HG03575 (cell line): ENCODE results near the gene SMC2.
A peak's percentile ranks its signal among the peaks of the same experiment; 100 is the strongest.

Experiments
- ATAC-seq: cut with Tn5 transposase; IDR thresholded peaks from one replicate; pipeline ENCODE4 v1.9.1; 2021; ENCODE audit not compliant: unreplicated experiment, insufficient number of reproducible peaks, low FRiP score; ENCODE audit errors: extremely low read depth

Gene SMC2

GRCh38 chr9:104093647-104094533 is at the start of gene SMC2:
SMC2 (plus strand) TSS chr9:104094309; CDS start chr9:104095385, 1,076 bp downstream.
- ATAC-seq: peak; percentile 79

DNA sequence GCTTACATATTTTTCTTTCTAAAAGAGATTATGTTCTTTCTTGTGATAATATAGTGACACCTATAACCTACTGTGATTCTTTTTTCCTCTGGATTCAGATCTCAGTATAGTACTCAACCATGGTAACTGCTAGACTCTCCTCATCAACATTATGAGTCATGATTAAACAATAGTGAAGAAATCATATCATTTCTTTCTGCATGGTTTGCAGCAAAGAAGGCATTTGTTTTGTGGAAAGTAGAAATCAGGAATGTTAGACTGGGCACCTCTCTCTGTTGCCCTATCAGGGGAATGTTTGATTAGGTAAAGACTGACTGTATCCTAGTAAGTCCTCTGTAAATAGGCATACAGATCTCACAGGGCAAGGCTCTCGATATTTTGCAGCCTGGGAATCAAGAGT is 25.6 kb upstream of the SMC2 start:
- no peak for ATAC-seq

DNA sequence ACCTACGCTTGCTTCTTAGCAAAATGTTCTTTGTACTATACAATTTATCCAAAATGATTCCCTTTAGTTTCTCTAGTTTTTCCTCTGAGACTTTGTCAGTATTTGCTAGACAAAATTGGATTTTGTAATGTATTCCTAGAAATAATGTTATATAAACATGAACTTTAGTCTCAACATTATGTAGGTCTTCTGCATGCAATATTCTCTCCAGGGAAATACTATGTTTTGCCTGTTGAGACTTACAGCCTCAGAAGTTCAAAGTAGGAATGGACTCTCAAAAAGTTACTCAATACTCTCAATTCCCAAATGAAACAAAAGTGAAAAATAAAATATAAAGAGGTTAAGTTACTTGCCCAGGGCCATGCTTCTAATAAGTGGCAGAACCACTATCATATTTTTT is 24.8 kb upstream of the SMC2 start:
- no peak for ATAC-seq

DNA sequence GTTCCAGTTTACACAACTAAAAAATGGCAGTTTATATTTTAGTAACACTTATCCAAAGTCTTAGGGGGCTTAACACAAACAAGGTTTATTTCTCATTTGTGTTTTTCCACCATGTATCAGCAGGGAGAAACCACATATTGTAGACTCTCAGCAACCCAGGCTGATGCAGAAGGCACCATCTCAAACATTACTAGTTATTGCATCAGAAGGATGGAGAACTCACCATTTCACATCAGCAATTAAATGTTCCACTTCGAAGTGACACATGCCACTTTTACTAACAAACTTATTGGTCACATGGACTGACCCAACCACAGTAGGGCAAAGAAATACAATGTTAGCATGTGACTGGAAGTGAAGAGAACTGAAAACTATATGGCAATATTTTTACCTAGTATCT is 22.5 kb upstream of the SMC2 start:
- no peak for ATAC-seq

- ATAC-seq: no peak
These were observed 20.9 kb upstream of the SMC2 start for GRCh38 chr9:104073098-104073769.

DNA sequence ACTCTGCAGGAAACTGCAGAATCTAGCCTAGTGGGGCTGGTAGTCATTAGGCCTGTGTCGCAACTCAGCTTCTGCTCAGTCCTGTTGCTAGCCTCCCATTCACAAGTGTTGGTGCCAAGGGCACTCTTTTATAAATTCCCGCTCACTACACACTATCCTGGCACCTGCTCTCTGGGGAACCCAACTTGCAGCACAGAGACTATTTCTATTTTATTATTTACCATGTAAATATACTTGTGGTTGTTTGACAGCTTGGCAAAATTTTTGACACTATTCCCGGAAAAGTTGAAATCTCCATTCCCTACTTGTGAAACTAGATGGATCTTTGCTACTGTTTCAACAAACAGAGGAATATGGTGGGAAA is 20.4 kb upstream of the SMC2 start:
- no peak for ATAC-seq

GRCh38 chr9:104074876-104075275 is 19.2 kb upstream of the SMC2 start:
- ATAC-seq: no peak

- no peak for ATAC-seq
These were observed 18.0 kb upstream of the SMC2 start for GRCh38 chr9:104075801-104076753.

DNA sequence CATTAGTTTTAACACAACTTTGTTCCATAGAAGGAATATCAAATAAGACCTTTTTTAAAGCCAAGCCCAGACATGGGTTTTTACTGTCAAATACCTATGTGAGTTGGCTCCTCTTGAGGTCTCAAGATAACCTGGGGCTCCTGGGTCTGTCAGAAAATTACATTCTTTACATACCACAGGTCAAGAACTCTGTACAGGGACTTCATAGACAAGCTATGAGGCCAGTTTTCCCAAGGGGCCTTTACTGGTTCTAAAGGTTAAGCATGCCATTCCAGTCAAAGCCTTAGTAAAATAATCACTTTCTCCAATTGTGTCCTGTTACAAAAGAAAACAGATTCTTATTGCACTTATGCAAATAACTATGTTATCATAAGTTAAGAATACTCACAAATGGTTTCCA is 15.5 kb upstream of the SMC2 start:
- no peak for ATAC-seq

DNA sequence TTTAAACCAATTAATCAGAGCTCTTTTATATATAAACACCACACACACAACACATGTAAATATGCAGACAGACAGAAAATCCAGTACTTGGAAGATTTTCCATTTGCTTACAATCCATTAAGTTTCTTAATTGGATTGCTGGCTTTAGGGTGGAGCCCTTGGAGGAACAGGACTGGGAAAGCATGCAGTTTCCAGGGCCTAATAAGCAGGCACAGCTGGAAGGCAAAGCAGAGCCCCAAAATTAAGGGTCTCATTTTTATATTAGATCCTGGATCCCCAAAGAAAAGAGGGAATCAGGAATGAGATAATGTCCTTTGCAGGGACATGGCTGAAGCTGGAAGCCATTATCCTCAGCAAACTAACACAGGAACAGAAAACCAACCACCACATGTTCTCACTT is 13.1 kb upstream of the SMC2 start:
- no peak for ATAC-seq

- ATAC-seq: no peak
These were observed 11.9 kb upstream of the SMC2 start for GRCh38 chr9:104082168-104082567.

GRCh38 chr9:104085525-104085924 is 8.6 kb upstream of the SMC2 start:
- no peak for ATAC-seq

- ATAC-seq: no peak
These were observed 6.2 kb upstream of the SMC2 start for GRCh38 chr9:104087894-104088293.

- ATAC-seq: no peak
These were observed 5.7 kb upstream of the SMC2 start for GRCh38 chr9:104088416-104088815.

GRCh38 chr9:104090578-104090977 is 3.5 kb upstream of the SMC2 start:
- no peak for ATAC-seq

- ATAC-seq: no peak
These were observed 3.0 kb upstream of the SMC2 start for GRCh38 chr9:104091116-104091515.

DNA sequence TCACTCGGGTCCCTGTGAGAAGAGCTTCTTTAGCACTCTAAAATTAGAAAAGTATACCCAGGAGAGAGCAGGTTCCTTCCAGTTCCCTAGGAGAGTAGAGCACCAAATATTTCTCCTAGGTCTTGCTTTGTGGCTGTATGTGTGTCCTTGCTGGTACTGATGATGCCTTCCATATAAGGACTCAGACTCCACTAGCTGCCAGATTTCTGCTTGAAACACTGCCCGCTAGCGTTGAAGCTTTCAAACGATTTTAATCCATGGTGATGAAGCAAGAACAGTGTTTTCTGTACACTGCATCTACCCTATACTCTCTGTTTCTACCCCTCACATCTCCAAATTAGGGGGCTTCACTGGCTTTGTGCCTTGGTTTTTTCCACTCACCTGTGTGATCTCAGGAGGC is 2.4 kb upstream of the SMC2 start:
- peak; percentile 31 for ATAC-seq

DNA sequence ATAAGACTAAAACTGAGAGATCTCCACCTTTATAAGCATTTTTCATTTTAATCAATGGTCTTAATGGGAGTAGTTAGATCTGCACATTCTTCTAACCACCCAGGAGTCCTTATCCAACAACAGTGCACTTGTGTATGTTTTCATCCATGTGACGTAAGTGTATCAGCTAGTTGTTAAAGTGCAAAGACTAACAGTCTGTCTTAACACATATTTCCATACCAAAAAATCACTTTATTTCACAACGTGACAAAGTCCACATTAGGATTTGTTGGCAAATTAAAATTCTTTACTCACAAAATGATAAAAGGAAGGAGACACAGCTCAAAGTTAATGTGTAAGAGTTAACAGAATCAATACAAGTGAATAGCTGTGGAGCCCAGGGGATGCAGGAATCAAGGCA is 1.9 kb upstream of the SMC2 start:
- no peak for ATAC-seq

- ATAC-seq: no peak
These were observed 1.1 kb upstream of the SMC2 start for GRCh38 chr9:104092875-104093600.
